GM23248 (cell line): ENCODE results near the gene CXorf49B.
"Not testable (repeated sequence)": the region's sequence is repeated elsewhere in the genome, so short reads cannot be mapped to it uniquely, and the experiment has no call there.

Experiments used
- EZH2 ChIP-seq: fragments of 200-600 bp; sonication (generic); IDR thresholded peaks from 2 replicates; pipeline ENCODE4 v1.6.1; 2018; ENCODE audit warnings: antibody characterized with exemption, mild to moderate bottlenecking; ENCODE audit not compliant: insufficient read depth, poor library complexity, severe bottlenecking
- EZH2phosphoT487 ChIP-seq: fragments of 200-600 bp; sonication (generic); IDR thresholded peaks from 2 replicates; pipeline ENCODE4 v1.6.1; 2018; ENCODE audit warnings: antibody characterized with exemption, moderate library complexity, mild to moderate bottlenecking, low read depth; ENCODE audit not compliant: insufficient read depth

GRCh38 chrX:71778322-71778721 is 15.2 kb downstream of the CXorf49B start:
- not testable (repeated sequence) for TF ChIP-seq EZH2, EZH2phosphoT487
